GM23248 (cell line): Measurements from ENCODE around the gene OR13G1. TPM values are rescaled to one million over a fixed set of nuclear protein-coding genes. Genes with fewer than 3 reads are reported as not detected.
"Not testable (repeated sequence)": the region's sequence is repeated elsewhere in the genome, so short reads cannot be mapped to it uniquely, and the experiment has no call there.

Experiments
- DNase-seq: peaks from one replicate; pipeline ENCODE4 v3.0.0-alpha.2; 2015
- H2AFZ ChIP-seq: fragments of 200-600 bp; sonication (generic); 2 replicates; pipeline ENCODE4 v1.6.1; 2016; ENCODE audit warnings: antibody characterized with exemption
- H3F3A ChIP-seq: fragments of 200-600 bp; sonication (generic); 2 replicates; pipeline ENCODE4 v1.6.1; 2016; ENCODE audit warnings: mild to moderate bottlenecking, antibody characterized with exemption, mixed run types; ENCODE audit not compliant: insufficient read depth
- H3K27ac ChIP-seq: fragments of 200-600 bp; sonication (generic); 2 replicates; pipeline ENCODE4 v1.5.1; 2016; ENCODE audit warnings: mild to moderate bottlenecking
- H3K27me3 ChIP-seq: fragments of 200-600 bp; sonication (generic); replicated peaks from 2 replicates; pipeline ENCODE4 v1.6.1; 2016; ENCODE audit warnings: mild to moderate bottlenecking; ENCODE audit not compliant: insufficient read depth
- H3K36me3 ChIP-seq: fragments of 200-600 bp; sonication (generic); 2 replicates; pipeline ENCODE4 v1.6.1; 2016; ENCODE audit warnings: low read depth, mild to moderate bottlenecking
- H3K4me1 ChIP-seq: fragments of 200-600 bp; sonication (generic); 2 replicates; pipeline ENCODE4 v1.6.1; 2016; ENCODE audit warnings: mild to moderate bottlenecking; ENCODE audit not compliant: insufficient read depth
- H3K4me2 ChIP-seq: fragments of 200-600 bp; sonication (generic); one replicate; pipeline ENCODE4 v1.6.1; 2016; ENCODE audit warnings: mild to moderate bottlenecking; ENCODE audit not compliant: unreplicated experiment
- H3K4me3 ChIP-seq: fragments of 200-600 bp; sonication (generic); 2 replicates; pipeline ENCODE4 v1.5.1; 2016; ENCODE audit warnings: mild to moderate bottlenecking
- H3K79me2 ChIP-seq: fragments of 200-600 bp; sonication (generic); 2 replicates; pipeline ENCODE4 v1.6.1; 2016; ENCODE audit warnings: mild to moderate bottlenecking; ENCODE audit not compliant: insufficient read depth
- H3K9ac ChIP-seq: fragments of 200-600 bp; sonication (generic); 2 replicates; pipeline ENCODE4 v1.6.1; 2016; ENCODE audit warnings: mild to moderate bottlenecking
- H3K9me2 ChIP-seq: fragments of 200-600 bp; sonication (generic); 2 replicates; pipeline ENCODE4 v1.6.1; 2016; ENCODE audit warnings: mixed run types, mild to moderate bottlenecking, moderate library complexity; ENCODE audit not compliant: insufficient read depth
- H3K9me3 ChIP-seq: fragments of 200-600 bp; sonication (generic); one replicate; pipeline ENCODE4 v1.6.1; 2017; ENCODE audit warnings: low read depth
- H4K20me1 ChIP-seq: fragments of 200-600 bp; sonication (generic); 2 replicates; pipeline ENCODE4 v1.6.0; 2016; ENCODE audit not compliant: insufficient read depth
- EZH2 ChIP-seq: fragments of 200-600 bp; sonication (generic); IDR thresholded peaks from 2 replicates; pipeline ENCODE4 v1.6.1; 2018; ENCODE audit warnings: antibody characterized with exemption, mild to moderate bottlenecking; ENCODE audit not compliant: insufficient read depth, poor library complexity, severe bottlenecking
- EZH2phosphoT487 ChIP-seq: fragments of 200-600 bp; sonication (generic); IDR thresholded peaks from 2 replicates; pipeline ENCODE4 v1.6.1; 2018; ENCODE audit warnings: antibody characterized with exemption, moderate library complexity, mild to moderate bottlenecking, low read depth; ENCODE audit not compliant: insufficient read depth
- WGBS, 2 experiments: methylation state at CpG; one replicate each; pipeline ENCODE4 v1.1.6; 2015 to 2017; ENCODE audit warnings: low lambda C conversion rate in 2 of 2, low coverage in 1 of 2; ENCODE audit errors: missing lambda C conversion rate in 2 of 2; 5-methylcytosine and 5-hydroxymethylcytosine counted together
- in situ Hi-C: fragments of 300-500 bp; cut with MboI; formaldehyde crosslinking; loops from 2 replicates; pipeline ENCODE4 v1.15.0; 2020
- polyA plus RNA-seq: library from polyadenylated mRNA; unstranded; fragments of >200 nt; fragmentation: Nextera tagmentation; extraction: Ambion mirVana; gene quantifications from 2 replicates; pipeline ENCODE4 v1.2.1, GENCODE V29; 2016
- total RNA-seq: library from RNA; depleted of rRNA; stranded (reverse); fragments of >200 nt; shearing (Covaris generic); gene quantifications from 2 replicates; pipeline ENCODE4 v1.2.3, GENCODE V29; 2014; rRNA removed

Gene OR13G1
- total RNA-seq (not detected in 2 replicates), polyA plus RNA-seq (not detected in 2 replicates)

GRCh38 chr1:247679639-247680038, at the start of gene OR13G1:
OR13G1 (minus strand) TSS chr1:247679739; CDS start chr1:247673041, 6,698 bp downstream.
- H3K9ac ChIP-seq: no peak within 1 kb of the TSS

GRCh38 chr1:247721222-247721621, 41.7 kb upstream of the OR13G1 start:
- H3K27me3 ChIP-seq: no peaks in the 10 kb centered on the region
- H3F3A ChIP-seq: no peaks in the 10 kb centered on the region
- H3K9me2 ChIP-seq: no peaks in the 10 kb centered on the region
- WGBS, 2 experiments: 30 to 32% methylated on average over 4 of the region's 4 CpGs
- no peak overlapping the region for H3K4me2 ChIP-seq
- no peak overlapping the region for H3K27ac ChIP-seq
- DNase-seq: no peak
- H2AFZ ChIP-seq: no peak overlapping the region
- no peaks in the 10 kb centered on the region for H3K36me3 ChIP-seq
- no peak overlapping the region for H3K4me3 ChIP-seq
- H3K9ac ChIP-seq: no peak overlapping the region
- H3K79me2 ChIP-seq: no peaks in the 10 kb centered on the region
- H3K9me3 ChIP-seq: peaks cover 5% of the 10 kb centered on the region
- H3K4me1 ChIP-seq: no peaks in the 10 kb centered on the region
- no peaks in the 10 kb centered on the region; the same call in 1 of the 2 replicates for H4K20me1 ChIP-seq
- in situ Hi-C loops: no loop called here
- TF ChIP-seq EZH2phosphoT487: no peak
- TF ChIP-seq EZH2: no peak

More at GRCh38 chr1:247679639-247680038, at the start of gene OR13G1:
- H3K4me2 ChIP-seq: no peak within 1 kb of the TSS
- no peak for DNase-seq
- H3K36me3 ChIP-seq: no peaks in the 10 kb centered on the region
- H3K9me2 ChIP-seq: no peaks in the 10 kb centered on the region
- 14 to 20% methylated on average over 1 of the region's 1 CpG for WGBS, 2 experiments
- H3K79me2 ChIP-seq: no peaks in the 10 kb centered on the region
- no peaks in the 10 kb centered on the region for H3K4me1 ChIP-seq
- no peaks in the 10 kb centered on the region for H3K27me3 ChIP-seq
- H3F3A ChIP-seq: no peaks in the 10 kb centered on the region
- H3K27ac ChIP-seq: no peak within 1 kb of the TSS
- no peaks in the 10 kb centered on the region for H4K20me1 ChIP-seq
- in situ Hi-C loops: no loop called here
- H3K9me3 ChIP-seq: peaks cover under 1% of the 10 kb centered on the region
- H3K4me3 ChIP-seq: no peak within 1 kb of the TSS
- TF ChIP-seq EZH2 (no peak), EZH2phosphoT487 (no peak)
- H2AFZ ChIP-seq: no peak within 1 kb of the TSS

GRCh38 chr1:247716546-247716945, 37.0 kb upstream of the OR13G1 start, which contains the start of gene OR6F1:
OR6F1 (minus strand) TSS chr1:247716646; CDS start chr1:247712755, 3,891 bp downstream.
- DNase-seq: no peak
- Histone ChIP-seq H3K9me2 (no peaks in the 10 kb centered on the region), H3K79me2 (no peaks in the 10 kb centered on the region)

GRCh38 chr1:247713753-247714152, 34.2 kb upstream of the OR13G1 start:
- no peaks in the 10 kb centered on the region; the same call in 1 of the 2 replicates for H4K20me1 ChIP-seq
- no peaks in the 10 kb centered on the region for H3K27me3 ChIP-seq
- peaks cover 10% of the 10 kb centered on the region for H3K9me3 ChIP-seq
- H3K27ac ChIP-seq: no peak overlapping the region
- H3F3A ChIP-seq: no peaks in the 10 kb centered on the region
- no peaks in the 10 kb centered on the region for H3K4me1 ChIP-seq
- in situ Hi-C loops: no loop called here
- no peak for TF ChIP-seq EZH2
- no peak for TF ChIP-seq EZH2phosphoT487
- H3K9ac ChIP-seq: no peak overlapping the region
- no peaks in the 10 kb centered on the region for H3K9me2 ChIP-seq
- no peak for DNase-seq
- WGBS, 2 experiments: 45 to 54% methylated on average over 7 of the region's 7 CpGs
- no peaks in the 10 kb centered on the region for H3K79me2 ChIP-seq
- no peak overlapping the region for H2AFZ ChIP-seq
- no peaks in the 10 kb centered on the region for H3K36me3 ChIP-seq
- H3K4me2 ChIP-seq: no peak overlapping the region
- no peak overlapping the region for H3K4me3 ChIP-seq

More at GRCh38 chr1:247716546-247716945, 37.0 kb upstream of the OR13G1 start, which contains the start of gene OR6F1:
- Histone ChIP-seq H3K27ac (no peak within 1 kb of the TSS), H3K36me3 (no peaks in the 10 kb centered on the region), H3K4me1 (no peaks in the 10 kb centered on the region), H4K20me1 (no peaks in the 10 kb centered on the region; the same call in 1 of the 2 replicates), H3K9me3 (peaks cover 5% of the 10 kb centered on the region), H3K27me3 (no peaks in the 10 kb centered on the region), H3K4me2 (no peak within 1 kb of the TSS), H3K9ac (no peak within 1 kb of the TSS), H3F3A (no peaks in the 10 kb centered on the region), H3K4me3 (no peak within 1 kb of the TSS), H2AFZ (no peak within 1 kb of the TSS)
- WGBS, 2 experiments: 25 to 26% methylated on average over 3 of the region's 3 CpGs
- in situ Hi-C loops: no loop called here
- no peak for TF ChIP-seq EZH2

- H3K27me3 ChIP-seq, H3K9me3 ChIP-seq, H3K27ac ChIP-seq, H3K79me2 ChIP-seq, H3K9ac ChIP-seq, H4K20me1 ChIP-seq, DNase-seq, H3K4me1 ChIP-seq, H3K36me3 ChIP-seq, in situ Hi-C loops, H3F3A ChIP-seq, H3K4me2 ChIP-seq, H3K4me3 ChIP-seq, H2AFZ ChIP-seq, H3K9me2 ChIP-seq: not testable (repeated sequence)
- 35 to 39% methylated on average over 8 of the region's 8 CpGs for WGBS, 2 experiments
These were observed 31.1 kb upstream of the OR13G1 start for GRCh38 chr1:247710681-247711080.
